H1 (cell line): ENCODE results near the gene CFAP221. TPM values are rescaled to one million over a fixed set of nuclear protein-coding genes. Genes with fewer than 3 reads are reported as not detected.

Experiments
- BCL11A ChIP-seq, 2 experiments: IDR thresholded peaks; one replicate each; pipeline ENCODE4 v1.6.1; 2011; ENCODE audit warnings: low read depth in 2 of 2, low read length in 2 of 2, mild to moderate bottlenecking in 2 of 2
- CBX8 ChIP-seq: fragments of 300-800, 300-1000 bp; sonication (generic); IDR thresholded peaks from 2 replicates; pipeline ENCODE4 v1.7.1; 2016; ENCODE audit warnings: low read depth, low read length, borderline replicate concordance
- GABPA ChIP-seq: IDR thresholded peaks from 2 replicates; pipeline ENCODE4 v1.6.1; 2011; ENCODE audit warnings: mild to moderate bottlenecking, low read length, moderate library complexity, borderline replicate concordance; ENCODE audit not compliant: insufficient read depth
- MAFK ChIP-seq: IDR thresholded peaks from 2 replicates; pipeline ENCODE4 v1.6.1; 2012; ENCODE audit warnings: low read depth, mild to moderate bottlenecking, improper control_type of control experiment, low read length
- POU5F1 ChIP-seq: IDR thresholded peaks from 2 replicates; pipeline ENCODE4 v1.6.1; 2011; ENCODE audit warnings: low read depth, mild to moderate bottlenecking, low read length, moderate library complexity
- RBBP5 ChIP-seq: IDR thresholded peaks from 2 replicates; pipeline ENCODE4 v1.7.1; 2012; ENCODE audit warnings: low read depth, mild to moderate bottlenecking, inconsistent platforms, low read length, moderate library complexity, borderline replicate concordance
- TBP ChIP-seq: IDR thresholded peaks from 2 replicates; pipeline ENCODE4 v1.6.1; 2011; ENCODE audit warnings: low read depth, low read length, improper control_type of control experiment
- TCF12 ChIP-seq: IDR thresholded peaks from 2 replicates; pipeline ENCODE4 v1.6.1; 2011; ENCODE audit warnings: low read depth, mild to moderate bottlenecking, low read length
- YY1 ChIP-seq: IDR thresholded peaks from 2 replicates; pipeline ENCODE4 v1.6.1; 2011; ENCODE audit warnings: low read depth, mild to moderate bottlenecking, low read length
- polyA plus RNA-seq, 7 experiments: library from polyadenylated mRNA; depleted of rRNA in 3 of 7; stranded (reverse) in 5 of 7; unstranded in 2 of 7; fragments of >200 nt in 5 of 7; fragments of 200-250 nt in 2 of 7; gene quantifications; 1 replicate in 5 of 7; 2 replicates in 1 of 7; 4 replicates in 1 of 7; pipeline versions ENCODE4 v1.2.1 to v1.2.3, GENCODE V29; 2011 to 2013; ENCODE audit warnings: missing spikeins in 2 of 7, mixed read lengths in 2 of 7
- total RNA-seq: library from RNA; stranded (reverse); fragmentation: NEBNext Ultra II Directional; extraction: Animal tissue kit (Norgen Biotek cat#: 25700); gene quantifications from 2 replicates; pipeline ENCODE4 v1.2.1, GENCODE V29; 2021
- TF ChIP-seq, protein P1 (sequence below): fragments of 300-600 bp; sonication (generic); IDR thresholded peaks from 2 replicates; pipeline ENCODE4 v1.7.1; 2012; ENCODE audit warnings: low read length, moderate library complexity, mild to moderate bottlenecking, inconsistent platforms; ENCODE audit not compliant: insufficient replicate concordance
- TF ChIP-seq, protein P2 (sequence below): IDR thresholded peaks from 2 replicates; pipeline ENCODE4 v1.6.1; 2012; ENCODE audit warnings: inconsistent platforms

The CFAP221 gene
- total and polyA plus RNA-seq, 2 of the 8 experiments (the other 6 are each of a cell fraction or from before 2014, with no cell fraction given), result 0.14 to 0.71 TPM

- TF ChIP-seq, protein P1, sequence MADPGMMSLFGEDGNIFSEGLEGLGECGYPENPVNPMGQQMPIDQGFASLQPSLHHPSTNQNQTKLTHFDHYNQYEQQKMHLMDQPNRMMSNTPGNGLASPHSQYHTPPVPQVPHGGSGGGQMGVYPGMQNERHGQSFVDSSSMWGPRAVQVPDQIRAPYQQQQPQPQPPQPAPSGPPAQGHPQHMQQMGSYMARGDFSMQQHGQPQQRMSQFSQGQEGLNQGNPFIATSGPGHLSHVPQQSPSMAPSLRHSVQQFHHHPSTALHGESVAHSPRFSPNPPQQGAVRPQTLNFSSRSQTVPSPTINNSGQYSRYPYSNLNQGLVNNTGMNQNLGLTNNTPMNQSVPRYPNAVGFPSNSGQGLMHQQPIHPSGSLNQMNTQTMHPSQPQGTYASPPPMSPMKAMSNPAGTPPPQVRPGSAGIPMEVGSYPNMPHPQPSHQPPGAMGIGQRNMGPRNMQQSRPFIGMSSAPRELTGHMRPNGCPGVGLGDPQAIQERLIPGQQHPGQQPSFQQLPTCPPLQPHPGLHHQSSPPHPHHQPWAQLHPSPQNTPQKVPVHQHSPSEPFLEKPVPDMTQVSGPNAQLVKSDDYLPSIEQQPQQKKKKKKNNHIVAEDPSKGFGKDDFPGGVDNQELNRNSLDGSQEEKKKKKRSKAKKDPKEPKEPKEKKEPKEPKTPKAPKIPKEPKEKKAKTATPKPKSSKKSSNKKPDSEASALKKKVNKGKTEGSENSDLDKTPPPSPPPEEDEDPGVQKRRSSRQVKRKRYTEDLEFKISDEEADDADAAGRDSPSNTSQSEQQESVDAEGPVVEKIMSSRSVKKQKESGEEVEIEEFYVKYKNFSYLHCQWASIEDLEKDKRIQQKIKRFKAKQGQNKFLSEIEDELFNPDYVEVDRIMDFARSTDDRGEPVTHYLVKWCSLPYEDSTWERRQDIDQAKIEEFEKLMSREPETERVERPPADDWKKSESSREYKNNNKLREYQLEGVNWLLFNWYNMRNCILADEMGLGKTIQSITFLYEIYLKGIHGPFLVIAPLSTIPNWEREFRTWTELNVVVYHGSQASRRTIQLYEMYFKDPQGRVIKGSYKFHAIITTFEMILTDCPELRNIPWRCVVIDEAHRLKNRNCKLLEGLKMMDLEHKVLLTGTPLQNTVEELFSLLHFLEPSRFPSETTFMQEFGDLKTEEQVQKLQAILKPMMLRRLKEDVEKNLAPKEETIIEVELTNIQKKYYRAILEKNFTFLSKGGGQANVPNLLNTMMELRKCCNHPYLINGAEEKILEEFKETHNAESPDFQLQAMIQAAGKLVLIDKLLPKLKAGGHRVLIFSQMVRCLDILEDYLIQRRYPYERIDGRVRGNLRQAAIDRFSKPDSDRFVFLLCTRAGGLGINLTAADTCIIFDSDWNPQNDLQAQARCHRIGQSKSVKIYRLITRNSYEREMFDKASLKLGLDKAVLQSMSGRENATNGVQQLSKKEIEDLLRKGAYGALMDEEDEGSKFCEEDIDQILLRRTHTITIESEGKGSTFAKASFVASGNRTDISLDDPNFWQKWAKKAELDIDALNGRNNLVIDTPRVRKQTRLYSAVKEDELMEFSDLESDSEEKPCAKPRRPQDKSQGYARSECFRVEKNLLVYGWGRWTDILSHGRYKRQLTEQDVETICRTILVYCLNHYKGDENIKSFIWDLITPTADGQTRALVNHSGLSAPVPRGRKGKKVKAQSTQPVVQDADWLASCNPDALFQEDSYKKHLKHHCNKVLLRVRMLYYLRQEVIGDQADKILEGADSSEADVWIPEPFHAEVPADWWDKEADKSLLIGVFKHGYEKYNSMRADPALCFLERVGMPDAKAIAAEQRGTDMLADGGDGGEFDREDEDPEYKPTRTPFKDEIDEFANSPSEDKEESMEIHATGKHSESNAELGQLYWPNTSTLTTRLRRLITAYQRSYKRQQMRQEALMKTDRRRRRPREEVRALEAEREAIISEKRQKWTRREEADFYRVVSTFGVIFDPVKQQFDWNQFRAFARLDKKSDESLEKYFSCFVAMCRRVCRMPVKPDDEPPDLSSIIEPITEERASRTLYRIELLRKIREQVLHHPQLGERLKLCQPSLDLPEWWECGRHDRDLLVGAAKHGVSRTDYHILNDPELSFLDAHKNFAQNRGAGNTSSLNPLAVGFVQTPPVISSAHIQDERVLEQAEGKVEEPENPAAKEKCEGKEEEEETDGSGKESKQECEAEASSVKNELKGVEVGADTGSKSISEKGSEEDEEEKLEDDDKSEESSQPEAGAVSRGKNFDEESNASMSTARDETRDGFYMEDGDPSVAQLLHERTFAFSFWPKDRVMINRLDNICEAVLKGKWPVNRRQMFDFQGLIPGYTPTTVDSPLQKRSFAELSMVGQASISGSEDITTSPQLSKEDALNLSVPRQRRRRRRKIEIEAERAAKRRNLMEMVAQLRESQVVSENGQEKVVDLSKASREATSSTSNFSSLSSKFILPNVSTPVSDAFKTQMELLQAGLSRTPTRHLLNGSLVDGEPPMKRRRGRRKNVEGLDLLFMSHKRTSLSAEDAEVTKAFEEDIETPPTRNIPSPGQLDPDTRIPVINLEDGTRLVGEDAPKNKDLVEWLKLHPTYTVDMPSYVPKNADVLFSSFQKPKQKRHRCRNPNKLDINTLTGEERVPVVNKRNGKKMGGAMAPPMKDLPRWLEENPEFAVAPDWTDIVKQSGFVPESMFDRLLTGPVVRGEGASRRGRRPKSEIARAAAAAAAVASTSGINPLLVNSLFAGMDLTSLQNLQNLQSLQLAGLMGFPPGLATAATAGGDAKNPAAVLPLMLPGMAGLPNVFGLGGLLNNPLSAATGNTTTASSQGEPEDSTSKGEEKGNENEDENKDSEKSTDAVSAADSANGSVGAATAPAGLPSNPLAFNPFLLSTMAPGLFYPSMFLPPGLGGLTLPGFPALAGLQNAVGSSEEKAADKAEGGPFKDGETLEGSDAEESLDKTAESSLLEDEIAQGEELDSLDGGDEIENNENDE, result no peak
- TF ChIP-seq BCL11A (IDR thresholded peaks at IDR 0.05; ENCODE audit: low read depth in 2 of 2, low read length in 2 of 2) (no peak), TCF12 (no peak), POU5F1 (no peak), RBBP5 (no peak), TBP (no peak), CBX8 (no peak), MAFK (no peak), YY1 (no peak), GABPA (no peak)
- TF ChIP-seq, protein P2, sequence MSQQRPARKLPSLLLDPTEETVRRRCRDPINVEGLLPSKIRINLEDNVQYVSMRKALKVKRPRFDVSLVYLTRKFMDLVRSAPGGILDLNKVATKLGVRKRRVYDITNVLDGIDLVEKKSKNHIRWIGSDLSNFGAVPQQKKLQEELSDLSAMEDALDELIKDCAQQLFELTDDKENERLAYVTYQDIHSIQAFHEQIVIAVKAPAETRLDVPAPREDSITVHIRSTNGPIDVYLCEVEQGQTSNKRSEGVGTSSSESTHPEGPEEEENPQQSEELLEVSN, result no peak
Measured at GRCh38 chr2:119608553-119608952, 64.3 kb downstream of the CFAP221 start (continued).
